Measurements from ENCODE around the gene CKAP2L. TPM values are rescaled to one million over a fixed set of nuclear protein-coding genes. Genes with fewer than 3 reads are reported as not detected.

The CKAP2L gene
- polyA plus RNA-seq, 1 experiment = 4.4 TPM

- CTCF ChIA-PET = interaction anchor here (1.3 kb wide), 1 partner anchor 63 kb away, joined by 4 read pairs; no protein-coding TSS in a partner anchor
- Histone ChIP-seq H3K9me3 (ENCODE audit: control insufficient read depth, insufficient read depth, low read length) (no peaks in the 10 kb centered on the region), H3K27me3 (ENCODE audit: control insufficient read depth, insufficient read depth, low read length) (no peaks in the 10 kb centered on the region), H3K4me3 (ENCODE audit: low read depth, low read length) (no peak overlapping the region), H3K27ac (ENCODE audit: low read depth, low read length) (peak overlapping the region; percentile 77)
- POLR2A ChIA-PET = no interaction called here
- TF ChIP-seq CTCF (IDR thresholded peaks at IDR 0.05; ENCODE audit: low read depth, low read length) = no peak
- DNase-seq (ENCODE audit: low read depth, low spot score) = peak; percentile 54
Measured at GRCh38 chr2:112811841-112812306, 47.5 kb upstream of the CKAP2L start.

DNA sequence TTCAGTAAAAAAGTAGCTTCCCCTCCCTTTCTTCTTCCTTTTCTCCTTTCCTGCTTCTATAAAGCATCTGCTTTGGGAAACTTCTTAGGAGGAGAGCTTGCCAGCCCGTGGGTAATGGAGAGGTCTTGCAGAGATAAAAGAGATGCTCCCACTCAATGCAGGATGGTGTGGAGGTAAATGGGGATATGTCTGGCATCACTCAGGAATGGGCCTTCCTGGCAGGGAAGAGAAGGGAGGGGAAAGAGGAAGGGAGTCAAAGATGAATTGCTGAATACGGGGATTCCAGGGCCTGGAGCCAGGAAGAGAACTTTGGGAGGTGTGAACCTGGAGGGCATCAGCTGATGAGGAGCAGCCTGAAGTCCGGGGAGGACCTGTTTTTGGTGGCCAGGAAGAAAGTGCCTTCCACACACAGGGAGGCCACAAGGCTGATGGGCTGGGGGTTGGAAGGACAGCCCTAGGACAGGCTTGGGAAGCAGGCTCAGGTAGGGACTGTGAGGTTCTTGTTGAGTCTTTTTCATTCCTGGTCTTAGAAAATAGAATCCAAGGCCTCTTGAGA, 46.9 kb upstream of the CKAP2L start:
- ChIA-PET POLR2A (no interaction called here), CTCF (interaction anchor here (1.1 kb wide), 1 partner anchor 62 kb away, joined by 6 read pairs; no protein-coding TSS in a partner anchor)
- DNase-seq (ENCODE audit: low read depth, low spot score) = no peak
- Histone ChIP-seq H3K9me3 (ENCODE audit: control insufficient read depth, insufficient read depth, low read length) (no peaks in the 10 kb centered on the region), H3K27ac (ENCODE audit: low read depth, low read length) (peak overlapping the region; percentile 77), H3K27me3 (ENCODE audit: control insufficient read depth, insufficient read depth, low read length) (no peaks in the 10 kb centered on the region), H3K4me3 (ENCODE audit: low read depth, low read length) (no peak overlapping the region)
- no peak for TF ChIP-seq CTCF (IDR thresholded peaks at IDR 0.05; ENCODE audit: low read depth, low read length)

- CTCF ChIA-PET = no interaction called here
Measured at GRCh38 chr2:112809112-112809511, 44.7 kb upstream of the CKAP2L start.

DNA sequence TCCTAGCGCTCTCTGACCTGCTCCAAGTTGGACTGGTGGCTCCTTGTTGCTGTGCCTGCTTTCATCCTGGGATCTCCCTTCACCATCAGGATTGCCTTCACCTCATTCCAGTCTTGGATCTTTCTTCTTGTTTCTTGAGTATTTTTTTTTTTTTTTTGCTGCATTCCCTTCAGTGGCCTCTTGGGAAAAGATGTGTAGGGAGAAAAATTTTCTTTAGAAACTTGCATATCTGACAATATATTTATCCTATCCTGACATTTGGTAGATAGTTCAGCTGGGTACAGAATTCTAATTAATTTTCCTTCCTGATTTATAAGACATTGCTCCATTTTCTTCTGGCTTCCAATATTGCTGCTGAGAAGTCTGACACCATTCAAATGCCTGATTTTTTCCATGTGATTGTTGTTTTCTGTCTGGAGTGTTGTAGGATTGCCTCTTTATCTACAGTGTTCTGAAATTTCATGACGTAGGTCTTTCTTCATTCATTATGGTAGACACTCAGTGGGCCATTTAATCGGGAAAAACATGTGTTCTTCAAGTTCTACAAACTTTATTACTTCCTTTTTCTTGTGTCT, 42.9 kb upstream of the CKAP2L start:
- Histone ChIP-seq H3K4me3 (ENCODE audit: low read depth, low read length) (no peak overlapping the region), H3K27ac (ENCODE audit: low read depth, low read length) (no peak overlapping the region), H3K27me3 (ENCODE audit: control insufficient read depth, insufficient read depth, low read length) (no peaks in the 10 kb centered on the region), H3K9me3 (ENCODE audit: control insufficient read depth, insufficient read depth, low read length) (no peaks in the 10 kb centered on the region; the same call in 1 of the 2 replicates)
- DNase-seq (ENCODE audit: low read depth, low spot score) = no peak
- ChIA-PET POLR2A (no interaction called here), CTCF (no interaction called here)
- no peak; the same call in 1 of the 2 replicates for TF ChIP-seq CTCF (IDR thresholded peaks at IDR 0.05; ENCODE audit: low read depth, low read length)

More at GRCh38 chr2:112809112-112809511, 44.7 kb upstream of the CKAP2L start:
- Histone ChIP-seq H3K27me3 (ENCODE audit: control insufficient read depth, insufficient read depth, low read length) (no peaks in the 10 kb centered on the region), H3K27ac (ENCODE audit: low read depth, low read length) (no peak overlapping the region), H3K9me3 (ENCODE audit: control insufficient read depth, insufficient read depth, low read length) (no peaks in the 10 kb centered on the region; the same call in 1 of the 2 replicates), H3K4me3 (ENCODE audit: low read depth, low read length) (no peak overlapping the region)
- no peak for TF ChIP-seq CTCF (IDR thresholded peaks at IDR 0.05; ENCODE audit: low read depth, low read length)
- POLR2A ChIA-PET = no interaction called here
- DNase-seq (ENCODE audit: low read depth, low spot score) = no peak

DNA sequence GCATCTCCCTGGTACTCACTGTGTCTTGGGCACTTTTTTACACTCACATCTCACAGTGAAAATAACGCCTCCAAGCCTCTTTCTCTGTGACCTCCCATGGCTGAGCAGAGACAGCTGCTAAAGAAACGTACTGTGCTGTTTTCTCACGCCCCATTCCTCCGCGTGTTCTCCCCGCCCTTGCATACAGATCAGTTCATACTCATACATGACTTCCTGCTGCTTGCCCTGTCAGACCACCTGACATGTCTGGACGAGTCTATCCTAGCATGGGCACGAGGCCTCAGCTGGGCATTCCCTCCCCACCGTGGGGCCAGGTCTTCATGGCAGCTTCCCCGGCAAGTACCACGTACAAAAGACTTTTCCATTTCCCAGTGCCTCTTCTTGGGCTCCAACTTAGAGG, 41.1 kb upstream of the CKAP2L start:
- CTCF ChIA-PET = interaction anchor here (1.6 kb wide), 1 partner anchor 56 kb away, joined by 5 read pairs; no protein-coding TSS in a partner anchor

More for the DNA sequence above, 41.1 kb upstream of the CKAP2L start:
- Histone ChIP-seq H3K9me3 (ENCODE audit: control insufficient read depth, insufficient read depth, low read length) (no peaks in the 10 kb centered on the region; the same call in 1 of the 2 replicates), H3K27me3 (ENCODE audit: control insufficient read depth, insufficient read depth, low read length) (no peaks in the 10 kb centered on the region), H3K27ac (ENCODE audit: low read depth, low read length) (no peak overlapping the region), H3K4me3 (ENCODE audit: low read depth, low read length) (no peak overlapping the region)
- no peak for DNase-seq (ENCODE audit: low read depth, low spot score)
- no peak for TF ChIP-seq CTCF (IDR thresholded peaks at IDR 0.05; ENCODE audit: low read depth, low read length)
- POLR2A ChIA-PET = no interaction called here
